HS-27A (cell line): ENCODE data around the gene HIF1AN.
"Not testable (repeated sequence)": the region's sequence is repeated elsewhere in the genome, so short reads cannot be mapped to it uniquely, and the experiment has no call there.

Source experiments
- DNase-seq: peaks from one replicate; pipeline ENCODE4 v3.0.0-alpha.2; 2012; ENCODE audit warnings: low read depth, missing footprints

HIF1AN gene

DNA sequence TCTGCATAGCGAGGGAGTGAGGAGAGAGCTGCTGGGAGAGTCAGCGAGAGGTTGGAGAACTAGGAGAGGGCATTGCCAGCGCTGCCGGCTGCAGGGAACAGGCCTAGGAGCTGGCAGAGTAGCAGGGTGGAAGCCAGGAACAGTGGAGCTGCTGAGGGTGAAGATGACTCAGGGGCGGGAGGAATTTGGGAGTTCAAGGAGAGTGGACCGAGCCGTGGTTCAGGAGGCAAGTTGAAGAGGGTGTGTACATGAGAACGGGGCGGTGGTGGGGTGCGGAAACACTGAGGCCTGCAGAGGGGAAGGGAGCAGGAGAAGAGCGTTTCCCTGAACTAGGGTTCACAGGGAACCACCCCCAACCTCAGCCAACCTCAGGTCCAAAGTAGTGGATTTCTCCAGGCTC, 31.5 kb downstream of the HIF1AN start:
- DNase-seq, result no peak

DNA sequence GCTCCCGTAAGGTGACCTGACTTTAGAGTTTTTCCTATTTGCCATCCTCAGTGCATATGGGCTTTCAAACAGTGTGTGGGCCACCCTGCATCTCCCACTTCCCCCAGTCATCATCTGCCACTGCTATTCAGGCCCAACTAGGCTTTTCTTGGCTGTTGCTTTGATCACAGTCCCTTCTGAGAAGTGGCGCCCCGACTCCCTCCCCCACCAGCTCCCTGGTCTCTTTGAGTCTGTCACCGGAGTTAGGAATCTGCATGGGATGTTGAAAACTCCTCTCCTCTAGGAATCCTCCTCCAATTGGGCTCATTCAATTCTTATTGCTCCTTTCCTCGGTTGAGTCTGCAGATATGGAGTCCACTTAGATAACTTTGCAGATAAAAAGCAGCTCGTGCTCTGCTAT, 32.1 kb downstream of the HIF1AN start:
- no peak for DNase-seq

DNA sequence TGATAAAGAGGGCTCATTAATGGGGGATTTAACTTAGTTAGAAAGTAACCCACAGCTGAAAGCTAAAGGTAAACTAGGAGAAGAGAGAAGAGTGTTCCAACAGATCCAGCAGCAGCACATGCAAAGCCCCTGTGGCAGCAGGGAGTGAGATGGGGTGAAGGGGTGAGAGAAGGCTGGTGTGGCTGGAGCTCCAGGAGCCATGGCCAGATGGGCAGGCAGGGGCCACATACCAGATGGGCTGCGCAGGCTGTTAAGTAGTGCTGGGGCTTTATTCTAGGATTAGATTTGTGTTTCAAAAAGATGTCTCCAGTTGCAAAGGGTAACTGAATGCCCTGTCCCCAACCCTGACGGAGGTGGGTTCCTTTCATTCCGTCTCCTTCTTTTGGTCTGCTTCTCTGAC, 33.2 kb downstream of the HIF1AN start:
- DNase-seq, result no peak

DNA sequence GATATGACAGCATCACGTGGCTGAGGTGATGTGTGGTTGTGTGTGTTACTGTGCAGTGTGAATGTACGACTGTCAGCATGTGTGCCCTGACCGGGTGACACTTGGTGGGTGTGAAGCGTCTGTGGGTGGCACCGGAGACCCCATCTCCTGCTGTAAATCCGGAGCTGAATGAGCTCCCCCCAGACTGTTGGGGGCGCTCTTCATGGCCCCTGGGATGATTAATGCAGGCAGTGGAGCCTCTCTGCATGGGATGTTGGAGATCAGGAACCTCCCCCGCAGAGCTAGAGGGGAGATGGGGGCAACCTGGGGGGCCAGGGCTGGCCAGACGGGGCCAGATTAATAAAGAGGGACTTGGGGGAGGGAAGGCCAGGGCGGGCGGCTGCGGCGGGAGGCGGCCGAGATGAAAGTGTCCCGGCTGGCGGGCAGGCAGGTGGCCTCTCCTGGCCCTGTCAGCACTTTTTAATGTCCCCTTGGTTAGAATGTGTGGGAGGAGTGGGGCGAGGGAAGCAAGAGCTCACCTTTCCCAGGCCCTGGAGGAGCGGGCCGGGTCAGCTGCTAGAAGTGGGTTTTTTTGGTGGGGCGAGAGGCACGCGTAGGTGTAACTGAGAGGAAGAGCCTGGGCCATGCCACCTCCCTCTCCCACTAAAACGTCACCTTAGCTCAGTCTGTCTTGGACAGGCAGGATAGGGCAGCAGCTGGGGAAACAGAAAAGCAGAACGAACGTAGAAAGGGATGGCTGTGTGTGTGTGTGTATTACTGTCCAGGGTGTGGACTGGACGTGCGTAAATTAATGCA, 34.1 kb downstream of the HIF1AN start:
- DNase-seq, result no peak

DNA sequence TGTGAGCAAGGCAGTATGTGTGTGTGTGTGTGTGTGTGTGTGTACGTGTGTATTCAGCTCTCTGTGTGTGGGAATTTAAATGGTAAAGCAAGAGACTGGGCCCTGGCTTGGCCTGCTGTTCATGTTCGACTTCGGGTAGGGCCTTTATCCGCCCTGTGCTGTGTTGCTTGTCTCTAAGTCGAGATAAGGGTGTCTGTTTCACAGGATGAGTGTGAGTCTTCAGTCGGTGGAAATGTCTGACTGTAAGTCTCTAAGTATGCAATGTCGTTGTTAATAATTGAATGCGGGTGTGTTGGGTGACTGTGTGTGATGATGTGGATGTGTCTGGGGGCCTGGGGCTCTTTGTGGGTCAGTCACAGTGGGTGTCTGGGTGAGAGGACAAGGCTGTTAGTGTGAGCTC, 34.8 kb downstream of the HIF1AN start:
- no peak for DNase-seq

DNA sequence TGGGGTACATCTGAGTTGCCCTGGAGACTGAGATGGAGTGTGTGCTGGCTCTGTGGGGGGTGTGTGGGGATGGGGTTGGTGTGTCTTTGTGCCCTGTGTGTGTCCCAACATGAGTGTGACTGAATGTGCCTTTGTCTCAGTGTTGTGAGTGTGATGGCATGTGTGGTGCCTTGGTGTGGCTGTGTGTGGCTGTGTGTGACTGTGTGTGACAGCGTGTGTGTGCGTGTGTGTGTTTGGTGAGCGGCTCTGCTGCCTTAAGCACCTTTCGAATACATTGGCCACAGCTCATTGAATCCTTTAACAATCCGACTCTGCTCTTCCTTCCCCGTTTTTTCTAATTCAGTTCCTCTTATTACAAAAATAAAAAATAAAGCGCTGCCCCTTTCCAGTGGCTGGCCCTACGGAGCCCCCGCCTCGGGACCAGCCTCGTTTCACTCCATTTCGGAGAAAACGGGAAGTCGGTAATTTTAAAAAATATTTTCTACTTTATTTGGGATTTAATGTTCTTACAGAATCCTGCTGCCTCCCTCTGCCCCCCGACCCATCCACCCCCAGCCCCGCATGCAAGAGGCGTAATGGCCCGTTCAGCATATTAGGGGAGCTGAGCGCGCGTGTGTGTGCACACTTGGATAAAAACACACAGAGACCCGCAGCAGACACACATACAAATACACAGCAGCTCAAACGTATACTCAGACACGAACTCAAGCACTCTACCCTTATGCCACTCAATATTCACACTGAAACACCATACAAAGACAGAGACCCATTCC, 35.5 kb downstream of the HIF1AN start:
- DNase-seq, result no peak

DNA sequence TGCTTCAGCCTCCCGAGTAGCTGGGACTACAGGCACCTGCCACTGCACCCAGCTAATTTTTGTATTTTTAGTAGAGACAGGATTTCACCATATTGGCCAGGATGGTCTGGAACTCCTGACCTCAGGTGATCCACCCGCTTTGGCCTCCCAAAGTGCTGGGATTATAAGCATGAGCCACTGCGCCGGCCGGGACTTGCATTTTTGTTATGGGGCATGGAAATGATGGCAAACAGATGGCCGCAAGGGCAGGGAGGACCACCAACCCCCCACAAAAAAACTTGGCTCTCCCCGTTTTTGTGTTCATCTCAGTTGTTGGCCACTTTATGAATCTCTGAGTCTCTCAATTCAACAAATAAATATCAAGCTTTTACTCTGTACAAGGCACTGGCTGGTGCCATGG, 39.4 kb downstream of the HIF1AN start:
- not testable (repeated sequence) for DNase-seq

DNA sequence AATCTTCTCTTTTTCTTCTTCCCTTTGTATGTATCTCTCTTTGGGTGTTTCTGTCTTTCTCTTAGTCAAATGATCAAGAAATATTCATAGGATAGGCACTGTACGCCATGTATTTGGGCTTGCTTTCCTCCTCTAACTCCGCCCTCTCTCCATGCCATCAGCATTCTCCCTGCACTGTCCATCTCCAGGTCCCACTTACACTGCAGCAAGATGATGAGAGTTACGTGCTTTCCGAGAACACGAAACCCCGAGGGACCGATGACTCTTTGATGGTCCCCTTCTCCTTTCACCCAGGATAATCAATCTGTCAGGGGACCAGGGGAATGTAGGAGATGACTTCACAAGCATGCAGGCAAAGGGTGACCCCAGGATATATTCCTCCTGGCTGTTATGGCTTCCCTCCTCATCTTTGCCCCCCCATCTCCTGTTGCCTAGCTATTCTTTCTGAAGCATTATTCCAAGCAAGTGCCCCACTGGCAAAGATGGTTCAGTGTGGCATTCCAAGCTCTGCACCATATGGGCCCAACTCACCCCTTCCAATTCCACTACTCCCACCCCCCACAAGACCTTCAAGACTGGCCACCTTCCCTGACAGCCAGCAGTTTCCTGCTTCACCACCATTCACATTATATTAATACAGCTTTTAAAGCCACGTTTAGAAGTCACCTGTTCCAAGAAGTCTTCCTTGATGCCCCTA, 40.0 kb downstream of the HIF1AN start:
- DNase-seq, result no peak

DNA sequence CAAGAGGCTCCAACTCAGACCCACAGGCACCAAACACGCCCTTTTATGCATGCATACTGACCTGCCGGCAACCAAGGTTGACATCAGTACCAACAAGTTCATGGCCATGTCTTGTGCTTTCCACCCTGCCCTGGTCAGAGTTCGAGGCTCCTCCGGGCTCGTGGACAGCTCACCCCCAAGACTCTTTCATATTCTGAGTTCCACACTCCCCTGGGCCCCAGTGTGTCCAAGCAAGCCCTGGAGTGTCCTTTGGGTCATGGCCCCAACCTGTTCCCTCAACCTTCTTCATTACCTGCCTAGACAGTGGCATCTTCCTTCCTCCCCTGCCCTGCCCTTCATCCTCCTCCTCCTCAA, 40.5 kb downstream of the HIF1AN start:
- DNase-seq, result no peak

DNA sequence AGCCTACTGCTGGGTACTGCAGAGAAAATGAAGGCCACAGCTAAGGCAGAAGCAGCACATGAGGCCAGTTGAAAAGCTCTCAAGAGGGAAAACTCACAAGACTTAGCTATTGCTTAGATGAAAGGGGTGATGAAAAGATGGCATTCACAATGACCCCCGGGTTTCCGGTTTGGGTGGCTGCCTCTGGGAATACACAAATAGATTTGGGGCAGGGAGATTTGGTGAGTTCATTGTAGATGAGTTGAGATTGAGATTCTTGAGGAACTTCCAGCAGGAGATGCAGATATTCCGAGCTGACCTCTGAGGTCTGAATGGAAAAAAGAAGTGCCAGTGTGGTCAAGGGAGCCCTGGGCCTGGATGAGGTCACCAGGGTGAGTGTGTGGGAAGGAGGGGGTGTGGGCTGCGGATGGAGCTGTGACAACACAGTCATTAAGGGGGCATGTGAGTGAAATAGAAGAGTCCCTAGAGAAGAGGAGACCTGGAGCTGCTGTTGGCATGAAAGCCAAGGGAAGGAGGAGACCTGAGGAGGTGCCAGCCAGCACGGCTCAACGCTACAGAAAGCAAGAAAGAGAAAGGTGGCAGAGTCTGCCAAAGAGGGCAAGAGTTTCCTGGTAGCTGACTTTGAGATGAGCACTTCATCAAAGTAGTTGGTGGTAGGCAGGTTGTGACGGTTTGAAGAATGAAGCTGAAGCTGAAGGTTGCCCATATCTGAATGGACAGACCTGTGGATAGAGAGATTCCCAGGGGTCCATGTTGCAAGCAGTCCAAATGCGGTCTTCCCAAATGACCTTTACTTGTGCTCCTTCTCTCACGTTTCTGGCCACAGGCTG, 43.7 kb downstream of the HIF1AN start:
- no peak for DNase-seq

DNA sequence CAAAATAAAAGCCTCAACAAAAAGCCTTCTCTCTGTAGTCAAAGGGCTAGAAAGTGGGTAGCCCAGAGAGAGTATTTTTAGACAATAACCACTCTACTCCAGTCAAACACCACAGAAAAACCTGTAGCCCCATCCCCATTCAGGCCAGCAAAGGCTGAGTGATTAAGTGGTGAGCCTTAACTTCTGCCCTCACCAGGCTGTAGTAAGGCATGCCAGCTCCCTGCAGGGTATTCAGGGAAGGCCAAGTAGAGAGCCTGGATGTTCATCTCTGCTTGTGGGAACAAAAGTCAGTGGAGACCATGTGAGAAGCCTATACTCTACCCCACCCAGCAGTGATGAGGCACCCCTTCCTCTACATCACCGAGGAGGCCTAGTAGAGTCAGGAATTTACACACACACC, 51.2 kb downstream of the HIF1AN start:
- no peak for DNase-seq

DNA sequence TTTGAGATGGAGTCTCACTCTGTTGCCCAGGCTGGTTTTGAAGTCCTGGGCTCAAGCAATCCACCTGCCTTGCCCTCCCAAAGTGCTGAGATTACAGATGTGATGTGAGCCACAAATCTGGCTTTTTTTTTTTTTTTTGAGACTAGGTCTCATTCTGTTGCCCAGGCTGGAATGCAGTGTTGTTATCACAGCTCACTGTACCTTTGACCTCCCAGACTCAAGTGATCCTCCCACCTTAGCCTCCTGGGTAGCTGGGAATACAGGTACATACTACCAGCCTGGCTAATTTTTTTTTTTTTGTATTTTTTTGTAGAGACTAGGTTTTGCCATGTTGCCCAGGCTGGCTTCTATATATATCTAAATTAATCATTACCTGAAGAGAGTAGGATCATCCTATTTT, 62.4 kb downstream of the HIF1AN start:
- DNase-seq, result no peak

DNA sequence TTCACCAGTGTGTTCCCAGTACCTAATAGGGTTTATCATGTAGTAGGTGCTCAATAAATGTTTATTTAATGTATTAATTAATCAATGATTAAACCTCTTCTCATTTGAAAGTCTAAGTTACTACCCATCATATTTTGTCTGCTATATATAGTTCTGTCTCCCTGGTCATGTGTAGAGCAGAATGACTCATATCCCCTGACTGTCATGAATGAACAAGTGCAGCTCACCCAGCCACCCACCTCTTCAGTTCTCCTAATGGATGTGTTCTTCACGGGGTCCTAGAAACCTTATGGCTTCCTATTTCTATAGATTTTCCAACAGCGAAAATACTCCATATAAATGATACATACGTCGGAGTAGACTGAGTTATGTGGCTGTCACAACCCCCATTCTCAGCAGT, 64.5 kb downstream of the HIF1AN start:
- no peak for DNase-seq

DNA sequence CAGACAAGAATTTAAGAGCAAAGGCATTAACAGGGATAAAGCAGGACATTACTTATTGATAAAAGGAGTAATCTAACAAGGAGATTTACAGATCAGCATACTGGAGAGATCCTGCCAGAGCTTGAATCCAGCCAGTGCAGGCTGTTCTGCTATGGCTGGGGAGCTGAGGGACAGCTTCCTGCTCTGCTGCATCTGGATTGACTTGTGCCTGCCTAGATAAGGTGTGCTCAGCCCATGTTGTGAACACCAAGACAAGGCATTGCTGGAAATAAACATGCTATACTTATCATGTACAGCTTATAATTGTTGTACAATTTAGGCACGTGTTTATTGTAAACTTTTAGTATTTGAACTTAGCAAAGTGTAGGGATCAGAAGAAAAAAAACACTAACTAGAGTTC, 71.7 kb downstream of the HIF1AN start:
- DNase-seq, result no peak
